ENCODE data around the gene PRAC2. TPM values are rescaled to one million over a fixed set of nuclear protein-coding genes. Genes with fewer than 3 reads are reported as not detected.

PRAC2 gene
- total RNA-seq, 4 donors from 2014 or later, result not detected

DNA sequence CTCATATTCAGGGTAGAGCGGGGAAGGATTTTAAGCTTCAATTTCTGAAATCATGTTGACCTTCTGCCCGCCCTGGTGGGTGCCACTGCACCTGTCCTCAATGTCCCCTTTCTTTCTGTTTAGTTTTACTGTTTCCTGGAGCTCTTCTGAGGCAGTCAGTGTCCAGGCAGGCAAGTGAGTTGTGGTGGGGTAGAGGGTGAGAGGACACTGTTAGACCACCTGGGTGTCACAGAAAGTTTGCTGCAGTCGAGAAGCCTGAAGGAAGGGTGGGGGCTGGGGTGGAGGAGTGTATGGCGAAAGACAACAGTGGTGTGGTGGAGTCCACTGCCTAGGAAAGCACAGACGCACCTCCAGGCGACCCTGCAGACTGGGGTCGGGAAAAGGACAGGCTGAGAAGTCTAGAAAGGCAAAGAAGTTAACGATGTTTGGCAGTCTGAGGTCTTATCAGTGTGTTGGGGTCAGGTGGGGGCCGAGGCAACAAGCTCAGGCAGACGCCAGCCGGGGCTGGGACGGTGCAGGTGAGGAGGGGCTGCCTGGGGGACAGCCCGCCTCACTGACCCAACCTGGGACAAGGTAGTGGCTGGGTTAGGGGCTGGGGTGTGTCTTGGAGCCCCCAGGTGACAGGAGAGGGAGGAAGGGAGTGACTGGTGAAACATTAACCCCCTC lies 28.9 kb downstream of the PRAC2 start:
- Histone ChIP-seq H3K4me3 (no peak overlapping the region), H3K27me3 (peaks cover 10 to 100% (median 96%) of the 10 kb centered on the region in 4 donors), H3K4me1 (peaks cover 11 to 36% (median 27%) of the 10 kb centered on the region in 4 donors), H3K27ac (replicated peaks in 1 of 4) (no peak overlapping the region), H3K9me3 (no peaks in the 10 kb centered on the region), H3K36me3 (no peaks in the 10 kb centered on the region)
- no peak for DNase-seq (ENCODE audit: extremely low spot score)
- TF ChIP-seq, protein P1, sequence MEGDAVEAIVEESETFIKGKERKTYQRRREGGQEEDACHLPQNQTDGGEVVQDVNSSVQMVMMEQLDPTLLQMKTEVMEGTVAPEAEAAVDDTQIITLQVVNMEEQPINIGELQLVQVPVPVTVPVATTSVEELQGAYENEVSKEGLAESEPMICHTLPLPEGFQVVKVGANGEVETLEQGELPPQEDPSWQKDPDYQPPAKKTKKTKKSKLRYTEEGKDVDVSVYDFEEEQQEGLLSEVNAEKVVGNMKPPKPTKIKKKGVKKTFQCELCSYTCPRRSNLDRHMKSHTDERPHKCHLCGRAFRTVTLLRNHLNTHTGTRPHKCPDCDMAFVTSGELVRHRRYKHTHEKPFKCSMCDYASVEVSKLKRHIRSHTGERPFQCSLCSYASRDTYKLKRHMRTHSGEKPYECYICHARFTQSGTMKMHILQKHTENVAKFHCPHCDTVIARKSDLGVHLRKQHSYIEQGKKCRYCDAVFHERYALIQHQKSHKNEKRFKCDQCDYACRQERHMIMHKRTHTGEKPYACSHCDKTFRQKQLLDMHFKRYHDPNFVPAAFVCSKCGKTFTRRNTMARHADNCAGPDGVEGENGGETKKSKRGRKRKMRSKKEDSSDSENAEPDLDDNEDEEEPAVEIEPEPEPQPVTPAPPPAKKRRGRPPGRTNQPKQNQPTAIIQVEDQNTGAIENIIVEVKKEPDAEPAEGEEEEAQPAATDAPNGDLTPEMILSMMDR (IDR thresholded peaks at IDR 0.05), result no peak
- no peak for TF ChIP-seq POLR2AphosphoS5 (IDR thresholded peaks at IDR 0.05)
- no peak for TF ChIP-seq EP300 (IDR thresholded peaks at IDR 0.05)
- no peak for TF ChIP-seq POLR2A (IDR thresholded peaks at IDR 0.05; ENCODE audit: low read depth)
- 7% methylated on average over 13 of the region's 13 CpGs for WGBS
- intact Hi-C loops (cut with DNase I), result no loop called here

DNA sequence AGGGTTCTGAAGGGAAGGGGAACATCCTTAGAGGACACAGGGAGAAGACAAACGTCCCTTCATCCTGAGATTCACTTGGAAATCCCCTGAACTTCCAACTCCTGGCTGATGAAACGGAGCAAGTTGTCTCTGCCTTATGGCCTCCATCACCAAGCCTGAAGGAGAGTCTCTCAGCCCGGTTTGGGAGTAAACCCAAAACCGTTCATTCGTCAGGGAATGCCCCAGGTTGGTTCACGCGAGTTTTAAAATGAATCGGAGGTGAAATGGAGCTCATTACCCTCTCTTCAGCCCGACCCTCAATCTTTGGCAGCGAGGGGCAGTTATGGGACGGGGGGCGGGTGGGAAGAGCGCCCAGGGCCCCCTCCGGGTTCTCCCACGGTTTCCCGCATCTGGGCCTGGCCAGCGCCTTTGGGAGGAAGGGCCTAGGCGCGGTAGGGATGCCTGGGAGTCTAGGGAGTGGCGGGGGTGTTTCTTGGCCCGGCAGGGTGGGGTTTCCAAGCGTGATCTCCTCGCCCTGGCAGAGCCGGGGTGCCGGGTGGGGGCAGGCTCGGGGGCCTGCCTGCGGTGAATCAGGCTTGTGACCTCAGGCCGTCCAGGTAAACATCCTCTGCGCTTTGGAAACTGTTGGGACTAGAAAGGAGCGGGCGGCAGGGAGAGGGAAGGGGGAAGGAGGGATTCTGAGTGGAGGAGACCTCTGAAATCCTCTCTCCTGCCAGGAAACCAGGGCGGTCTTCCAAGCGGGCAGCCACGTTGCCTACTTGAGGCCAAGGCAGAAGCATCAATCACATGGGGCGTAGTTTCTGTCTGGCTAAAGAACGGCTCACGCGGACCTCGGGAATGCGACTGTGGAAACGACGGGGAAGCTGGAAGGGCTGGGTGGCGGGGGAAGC lies 29.7 kb downstream of the PRAC2 start:
- peaks cover 3 to 100% (median 90%) of the 10 kb centered on the region in 4 donors for H3K27me3 ChIP-seq
- 8% methylated on average over 15 of the region's 43 CpGs for WGBS
- no peaks in the 10 kb centered on the region for H3K36me3 ChIP-seq
- peaks cover 11 to 31% (median 24%) of the 10 kb centered on the region in 4 donors for H3K4me1 ChIP-seq
- H3K27ac ChIP-seq (replicated peaks in 1 of 4), result no peak overlapping the region
- no peaks in the 10 kb centered on the region for H3K9me3 ChIP-seq
- intact Hi-C loops (cut with DNase I), result no loop called here
- no peak for DNase-seq (ENCODE audit: extremely low spot score)
- TF ChIP-seq POLR2AphosphoS5 (IDR thresholded peaks at IDR 0.05) (no peak), EP300 (IDR thresholded peaks at IDR 0.05) (no peak), POLR2A (IDR thresholded peaks at IDR 0.05; ENCODE audit: low read depth) (no peak)
- TF ChIP-seq, protein P1 (IDR thresholded peaks at IDR 0.05), result no peak
- H3K4me3 ChIP-seq, result no peak overlapping the region

DNA sequence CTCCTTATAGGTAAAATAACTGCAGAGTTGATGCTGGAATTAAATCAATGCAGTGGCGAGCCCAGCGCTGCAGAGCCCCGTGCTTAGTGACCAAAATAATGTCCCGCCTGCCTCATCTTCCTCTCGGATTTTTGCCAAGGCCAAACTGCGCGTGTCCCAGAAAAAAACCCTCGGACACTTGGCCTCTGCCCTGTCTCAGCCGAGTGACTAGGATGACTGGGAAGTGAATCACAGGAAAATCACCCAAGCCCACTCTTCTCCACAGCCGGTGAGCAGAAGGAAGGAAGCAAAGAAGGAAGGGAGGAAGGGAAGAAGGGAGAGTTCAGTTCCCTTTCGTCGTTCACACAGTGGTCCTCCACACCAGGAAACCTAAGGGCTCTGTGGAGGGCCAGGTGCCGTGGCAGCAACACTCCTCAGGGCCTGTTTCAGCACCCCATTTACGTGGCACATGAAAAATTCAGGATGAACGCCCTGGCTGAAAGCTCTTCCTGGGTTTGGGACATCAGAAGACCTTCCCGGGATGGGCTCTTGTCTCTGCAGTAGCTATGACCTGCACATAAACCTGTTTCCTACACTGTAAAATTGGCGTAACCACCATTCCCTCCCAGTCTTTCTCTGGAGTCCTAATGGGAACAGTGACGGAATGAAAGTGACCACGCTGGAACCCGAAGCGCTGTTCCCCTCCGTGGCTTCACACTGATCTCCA lies 31.0 kb downstream of the PRAC2 start:
- Histone ChIP-seq H3K27me3 (peaks cover 0 to 100% (median 77%) of the 10 kb centered on the region in 4 donors), H3K4me3 (no peak overlapping the region), H3K27ac (replicated peaks in 1 of 4) (no peak overlapping the region), H3K9me3 (no peaks in the 10 kb centered on the region), H3K36me3 (no peaks in the 10 kb centered on the region), H3K4me1 (peaks cover 11 to 29% (median 22%) of the 10 kb centered on the region in 4 donors)
- TF ChIP-seq POLR2A (IDR thresholded peaks at IDR 0.05; ENCODE audit: low read depth) (no peak), EP300 (IDR thresholded peaks at IDR 0.05) (no peak), POLR2AphosphoS5 (IDR thresholded peaks at IDR 0.05) (no peak)
- TF ChIP-seq, protein P1 (IDR thresholded peaks at IDR 0.05), result no peak
- WGBS, result 13% methylated on average over 22 of the region's 22 CpGs
- intact Hi-C loops (cut with DNase I), result no loop called here
- DNase-seq (ENCODE audit: extremely low spot score), result no peak

DNA sequence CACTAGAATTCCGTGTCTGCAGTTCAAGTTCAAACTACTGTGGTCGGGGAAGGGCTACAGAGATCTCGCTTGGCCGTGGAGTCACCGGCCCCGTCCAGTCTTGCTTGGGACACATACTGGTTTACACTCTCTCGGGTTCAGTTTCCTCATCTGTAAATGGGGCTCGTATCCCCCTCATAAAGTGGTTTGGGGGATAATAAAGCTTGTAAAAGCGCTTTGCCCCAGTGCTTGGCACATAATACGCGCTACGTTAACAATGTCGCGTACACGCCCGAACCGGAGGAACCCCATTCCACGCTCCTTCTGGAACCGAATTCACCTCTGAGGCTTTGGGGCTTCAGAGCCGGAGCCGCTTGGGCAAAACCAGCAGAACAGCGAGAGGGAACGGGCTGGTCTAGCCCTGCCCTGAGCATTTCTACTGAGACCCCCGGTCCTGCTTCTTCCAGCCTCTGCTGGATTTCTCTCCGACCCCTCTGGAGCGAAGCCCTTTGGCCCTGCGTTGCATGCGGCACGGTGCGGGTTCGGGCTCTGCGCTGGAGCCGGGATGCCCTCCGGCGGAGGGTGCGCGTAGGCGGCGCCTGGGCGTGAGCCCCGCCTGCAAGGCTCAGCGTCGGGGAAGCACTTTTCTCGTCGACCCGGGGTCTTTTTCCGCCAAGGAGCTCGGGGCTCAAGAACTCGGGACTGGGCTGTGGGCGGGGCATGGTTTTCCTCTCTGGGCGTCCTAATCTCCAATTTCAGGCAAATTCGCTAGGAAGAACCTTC lies 31.7 kb downstream of the PRAC2 start:
- peaks cover 11 to 29% (median 22%) of the 10 kb centered on the region in 4 donors for H3K4me1 ChIP-seq
- H3K36me3 ChIP-seq, result no peaks in the 10 kb centered on the region
- H3K27me3 ChIP-seq, result peaks cover 0 to 100% (median 70%) of the 10 kb centered on the region in 4 donors
- TF ChIP-seq EP300 (IDR thresholded peaks at IDR 0.05) (no peak), POLR2A (IDR thresholded peaks at IDR 0.05; ENCODE audit: low read depth) (no peak), POLR2AphosphoS5 (IDR thresholded peaks at IDR 0.05) (no peak)
- TF ChIP-seq, protein P1 (IDR thresholded peaks at IDR 0.05), result no peak
- WGBS, result 14% methylated on average over 20 of the region's 52 CpGs
- no peak for DNase-seq (ENCODE audit: extremely low spot score)
- H3K27ac ChIP-seq (replicated peaks in 1 of 4), result no peak overlapping the region
- intact Hi-C loops (cut with DNase I), result no loop called here
- no peak overlapping the region for H3K4me3 ChIP-seq
- no peaks in the 10 kb centered on the region for H3K9me3 ChIP-seq
